Activated CD8-positive, alpha-beta memory T cell treated with anti-CD3 and anti-CD28 coated beads, Interleukin-2, amount 50 U/mL, for 1 hour (primary cell): ENCODE results near the gene CTBP2.

ENCODE experiments used
- DNase-seq: peaks from one replicate; pipeline ENCODE4 v3.0.0-alpha.2; 2020; ENCODE audit errors: extremely low read depth

CTBP2 gene

DNA sequence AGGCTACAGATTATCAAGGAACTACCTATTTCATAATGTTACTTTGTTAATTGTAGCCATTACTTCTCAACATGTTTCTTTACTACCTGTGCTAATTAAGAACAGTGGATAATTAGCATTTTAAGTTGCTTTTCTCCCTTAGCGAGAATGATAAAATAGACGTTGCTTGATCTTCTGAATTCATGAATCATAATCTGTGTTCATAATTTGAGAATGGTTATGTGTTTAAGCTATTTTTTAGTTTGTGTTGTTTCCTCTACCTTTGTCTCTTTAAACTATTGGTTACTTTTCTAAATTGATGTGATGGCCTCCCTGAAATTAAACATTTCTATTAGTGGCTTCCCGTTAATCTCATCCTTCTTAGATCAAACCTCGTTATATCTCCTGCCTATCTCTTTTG, 218.5 kb downstream of the CTBP2 start, which contains the start of gene ZRANB1:
Gene ZRANB1 (plus strand): TSS at position 301 of the 400 bp plus-strand sequence. CDS start 371 bp downstream, outside the sequence.
- no peak for DNase-seq

DNA sequence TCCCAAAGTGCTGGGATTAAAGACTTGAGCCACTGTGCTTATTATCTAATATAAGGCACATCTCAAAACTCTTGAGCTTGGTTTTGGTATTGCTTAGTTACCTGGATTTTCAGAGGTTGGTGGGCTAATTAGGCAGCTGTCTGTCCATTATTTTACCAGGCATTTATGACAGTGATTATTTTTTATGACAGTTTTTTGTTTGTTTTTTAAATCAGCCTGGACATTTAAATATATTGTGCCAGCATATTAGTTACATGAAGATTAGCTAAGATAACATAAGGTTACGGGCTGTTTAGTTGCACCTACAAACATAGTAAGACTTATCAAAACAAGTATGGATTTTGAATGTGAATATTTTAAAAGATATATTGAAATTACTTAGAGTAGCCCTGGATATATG, 221.1 kb downstream of the CTBP2 start:
- no peak for DNase-seq

- no peak for DNase-seq
These were observed 223.6 kb downstream of the CTBP2 start for GRCh38 chr10:124936813-124937212.

DNA sequence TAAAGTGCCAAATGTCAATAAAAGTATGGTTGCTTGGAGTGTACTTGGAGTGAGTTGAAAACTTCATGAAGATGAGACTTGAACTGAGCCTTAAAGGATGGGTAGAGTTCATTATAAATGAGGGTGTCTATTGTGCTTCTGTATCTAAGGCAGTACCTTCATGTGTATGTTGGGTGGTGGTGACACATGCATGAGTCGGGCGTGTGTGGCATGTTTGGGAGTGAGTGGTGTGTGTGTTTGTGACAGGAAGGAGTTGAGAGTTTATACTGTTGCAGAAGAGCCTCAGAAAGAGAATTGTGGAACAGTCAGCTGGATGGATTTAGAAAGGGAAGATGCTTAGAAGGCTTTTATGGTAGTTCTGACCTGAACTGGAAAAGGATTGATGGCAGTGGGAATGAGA, 224.4 kb downstream of the CTBP2 start:
- DNase-seq: no peak
